ENCODE results near the gene DUSP23. TPM values are rescaled to one million over a fixed set of nuclear protein-coding genes. Genes with fewer than 3 reads are reported as not detected.

DUSP23 gene
- total RNA-seq, 1 donor: 15.9 TPM

- peak; percentile 93 for TF ChIP-seq CTCF (IDR thresholded peaks at IDR 0.05; ENCODE audit: extremely low read depth, low read depth, low read length)
- Histone ChIP-seq H2AFZ (ENCODE audit: low read length) (peak overlapping the region; percentile 40), H3K27me3 (ENCODE audit: insufficient read depth, low read length) (peaks cover 14% of the 10 kb centered on the region), H3K4me2 (ENCODE audit: insufficient read depth, low read length) (no peak overlapping the region), H3K9me3 (ENCODE audit: low read depth, low read length) (no peaks in the 10 kb centered on the region), H3K4me1 (ENCODE audit: insufficient read depth, low read length) (peaks cover 5% of the 10 kb centered on the region), H3K4me3 (ENCODE audit: insufficient read depth, low read length) (no peak overlapping the region), H4K20me1 (ENCODE audit: insufficient read depth, low read length) (no peaks in the 10 kb centered on the region), H3K79me2 (ENCODE audit: insufficient read depth, low read length) (no peaks in the 10 kb centered on the region), H3K27ac (ENCODE audit: low read depth, low read length) (no peak overlapping the region), H3K36me3 (ENCODE audit: insufficient read depth, low read length) (no peaks in the 10 kb centered on the region)
- peak; percentile 89 for DNase-seq (ENCODE audit: insufficient read length, low spot score, missing footprints)
Measured at GRCh38 chr1:159798893-159799292, 18.1 kb downstream of the DUSP23 start.

- H3K27ac ChIP-seq (ENCODE audit: low read depth, low read length): no peak overlapping the region
- peak; percentile 4 for DNase-seq (ENCODE audit: insufficient read length, low spot score, missing footprints)
- no peak for TF ChIP-seq CTCF (IDR thresholded peaks at IDR 0.05; ENCODE audit: extremely low read depth, low read depth, low read length)
- peak overlapping the region; percentile 40 for H2AFZ ChIP-seq (ENCODE audit: low read length)
- no peak overlapping the region for H3K4me2 ChIP-seq (ENCODE audit: insufficient read depth, low read length)
- no peaks in the 10 kb centered on the region for H3K36me3 ChIP-seq (ENCODE audit: insufficient read depth, low read length)
- no peaks in the 10 kb centered on the region for H3K9me3 ChIP-seq (ENCODE audit: low read depth, low read length)
- H3K4me1 ChIP-seq (ENCODE audit: insufficient read depth, low read length): peaks cover 5% of the 10 kb centered on the region
- no peak overlapping the region for H3K4me3 ChIP-seq (ENCODE audit: insufficient read depth, low read length)
- H4K20me1 ChIP-seq (ENCODE audit: insufficient read depth, low read length): no peaks in the 10 kb centered on the region
- peaks cover 11% of the 10 kb centered on the region for H3K27me3 ChIP-seq (ENCODE audit: insufficient read depth, low read length)
- H3K79me2 ChIP-seq (ENCODE audit: insufficient read depth, low read length): no peaks in the 10 kb centered on the region
Measured at GRCh38 chr1:159799446-159799985, 18.8 kb downstream of the DUSP23 start.

GRCh38 chr1:159800177-159800930 lies 19.6 kb downstream of the DUSP23 start:
- H3K9me3 ChIP-seq (ENCODE audit: low read depth, low read length): no peaks in the 10 kb centered on the region
- H4K20me1 ChIP-seq (ENCODE audit: insufficient read depth, low read length): no peaks in the 10 kb centered on the region
- TF ChIP-seq CTCF (IDR thresholded peaks at IDR 0.05; ENCODE audit: extremely low read depth, low read depth, low read length): no peak
- no peak overlapping the region for H2AFZ ChIP-seq (ENCODE audit: low read length)
- H3K79me2 ChIP-seq (ENCODE audit: insufficient read depth, low read length): no peaks in the 10 kb centered on the region
- H3K4me1 ChIP-seq (ENCODE audit: insufficient read depth, low read length): peaks cover 5% of the 10 kb centered on the region
- peak; percentile 21 for DNase-seq (ENCODE audit: insufficient read length, low spot score, missing footprints)
- H3K4me2 ChIP-seq (ENCODE audit: insufficient read depth, low read length): no peak overlapping the region
- no peaks in the 10 kb centered on the region for H3K36me3 ChIP-seq (ENCODE audit: insufficient read depth, low read length)
- H3K27ac ChIP-seq (ENCODE audit: low read depth, low read length): no peak overlapping the region
- H3K4me3 ChIP-seq (ENCODE audit: insufficient read depth, low read length): no peak overlapping the region
- peaks cover 8% of the 10 kb centered on the region for H3K27me3 ChIP-seq (ENCODE audit: insufficient read depth, low read length)

- H3K27ac ChIP-seq (ENCODE audit: low read depth, low read length): no peak within 1 kb of the TSS
- no peaks in the 10 kb centered on the region for H3K9me3 ChIP-seq (ENCODE audit: low read depth, low read length)
- no peak within 1 kb of the TSS for H2AFZ ChIP-seq (ENCODE audit: low read length)
- no peaks in the 10 kb centered on the region for H3K79me2 ChIP-seq (ENCODE audit: insufficient read depth, low read length)
- peaks cover 5% of the 10 kb centered on the region for H3K4me1 ChIP-seq (ENCODE audit: insufficient read depth, low read length)
- no peaks in the 10 kb centered on the region for H3K36me3 ChIP-seq (ENCODE audit: insufficient read depth, low read length)
- H4K20me1 ChIP-seq (ENCODE audit: insufficient read depth, low read length): no peaks in the 10 kb centered on the region
- no peak for TF ChIP-seq CTCF (IDR thresholded peaks at IDR 0.05; ENCODE audit: extremely low read depth, low read depth, low read length)
- no peaks in the 10 kb centered on the region for H3K27me3 ChIP-seq (ENCODE audit: insufficient read depth, low read length)
- H3K4me3 ChIP-seq (ENCODE audit: insufficient read depth, low read length): no peak within 1 kb of the TSS
- no peak within 1 kb of the TSS for H3K4me2 ChIP-seq (ENCODE audit: insufficient read depth, low read length)
- DNase-seq (ENCODE audit: insufficient read length, low spot score, missing footprints): no peak
Measured at GRCh38 chr1:159802111-159802510, 21.3 kb downstream of the DUSP23 start, which contains the start of gene FCRL6. FCRL6 (plus strand) TSS chr1:159802360; CDS start chr1:159802425, 65 bp downstream.
